GM18519 (cell line): ENCODE data around the gene INHBC.
A peak's percentile ranks its signal among the peaks of the same experiment; 100 is the strongest.

Experiments used
- ATAC-seq: cut with Tn5 transposase; IDR thresholded peaks from one replicate; pipeline ENCODE4 v1.9.1; 2021; ENCODE audit warnings: mild to moderate bottlenecking, moderate library complexity; ENCODE audit not compliant: unreplicated experiment, low FRiP score

Gene INHBC

GRCh38 chr12:57452937-57453509 lies 18.4 kb downstream of the INHBC start:
- no peak for ATAC-seq

GRCh38 chr12:57454213-57454565 lies 19.6 kb downstream of the INHBC start:
- ATAC-seq: no peak

DNA sequence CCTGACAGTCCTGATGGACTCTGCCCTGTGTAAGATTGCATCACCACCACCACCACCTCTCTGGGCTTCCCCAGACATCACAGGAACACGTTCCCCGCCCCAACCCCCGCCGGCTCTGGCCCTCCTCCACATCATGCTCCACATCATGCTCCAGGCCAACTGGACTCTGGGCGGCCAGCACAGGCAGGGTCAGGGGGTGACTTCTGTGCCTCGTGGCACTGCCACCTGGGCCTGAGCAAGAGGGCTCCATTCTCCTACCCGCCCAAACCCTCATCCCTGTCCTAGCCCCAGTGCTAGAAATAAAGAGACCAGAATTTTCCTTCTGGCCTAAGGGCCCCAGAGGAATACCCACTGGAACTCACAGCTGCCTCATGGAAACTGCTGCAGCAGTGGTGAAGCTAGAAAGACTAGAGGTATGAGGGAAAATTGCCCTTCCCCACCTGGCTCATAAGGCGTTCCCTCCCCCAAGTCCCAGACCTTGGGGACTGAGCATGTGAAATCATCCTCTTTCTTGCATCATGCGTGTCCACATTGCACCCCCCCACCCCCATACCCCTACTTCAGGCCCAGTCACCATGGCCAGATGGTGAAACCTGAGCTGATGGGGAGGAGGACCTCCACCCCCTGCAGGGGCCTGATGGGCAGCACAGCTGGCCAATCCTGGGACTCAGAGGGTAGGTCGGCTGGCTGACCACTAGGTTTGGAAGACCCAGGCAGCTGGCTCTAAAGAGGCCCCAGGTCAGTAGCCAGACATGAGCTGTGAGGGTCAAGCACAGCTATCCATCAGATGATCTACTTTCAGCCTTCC lies 20.2 kb downstream of the INHBC start, which contains the start of gene INHBE:
TSS of gene INHBE (plus strand) at position 742 of the 808 bp plus-strand sequence. CDS start 230 bp downstream, outside the sequence.
- ATAC-seq: no peak

- ATAC-seq: no peak
Measured at GRCh38 chr12:57455374-57456144, 21.0 kb downstream of the INHBC start.

DNA sequence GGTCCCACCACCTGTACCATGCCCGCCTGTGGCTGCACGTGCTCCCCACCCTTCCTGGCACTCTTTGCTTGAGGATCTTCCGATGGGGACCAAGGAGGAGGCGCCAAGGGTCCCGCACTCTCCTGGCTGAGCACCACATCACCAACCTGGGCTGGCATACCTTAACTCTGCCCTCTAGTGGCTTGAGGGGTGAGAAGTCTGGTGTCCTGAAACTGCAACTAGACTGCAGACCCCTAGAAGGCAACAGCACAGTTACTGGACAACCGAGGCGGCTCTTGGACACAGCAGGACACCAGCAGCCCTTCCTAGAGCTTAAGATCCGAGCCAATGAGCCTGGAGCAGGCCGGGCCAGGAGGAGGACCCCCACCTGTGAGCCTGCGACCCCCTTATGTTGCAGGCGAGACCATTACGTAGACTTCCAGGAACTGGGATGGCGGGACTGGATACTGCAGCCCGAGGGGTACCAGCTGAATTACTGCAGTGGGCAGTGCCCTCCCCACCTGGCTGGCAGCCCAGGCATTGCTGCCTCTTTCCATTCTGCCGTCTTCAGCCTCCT lies 21.6 kb downstream of the INHBC start:
- no peak for ATAC-seq

DNA sequence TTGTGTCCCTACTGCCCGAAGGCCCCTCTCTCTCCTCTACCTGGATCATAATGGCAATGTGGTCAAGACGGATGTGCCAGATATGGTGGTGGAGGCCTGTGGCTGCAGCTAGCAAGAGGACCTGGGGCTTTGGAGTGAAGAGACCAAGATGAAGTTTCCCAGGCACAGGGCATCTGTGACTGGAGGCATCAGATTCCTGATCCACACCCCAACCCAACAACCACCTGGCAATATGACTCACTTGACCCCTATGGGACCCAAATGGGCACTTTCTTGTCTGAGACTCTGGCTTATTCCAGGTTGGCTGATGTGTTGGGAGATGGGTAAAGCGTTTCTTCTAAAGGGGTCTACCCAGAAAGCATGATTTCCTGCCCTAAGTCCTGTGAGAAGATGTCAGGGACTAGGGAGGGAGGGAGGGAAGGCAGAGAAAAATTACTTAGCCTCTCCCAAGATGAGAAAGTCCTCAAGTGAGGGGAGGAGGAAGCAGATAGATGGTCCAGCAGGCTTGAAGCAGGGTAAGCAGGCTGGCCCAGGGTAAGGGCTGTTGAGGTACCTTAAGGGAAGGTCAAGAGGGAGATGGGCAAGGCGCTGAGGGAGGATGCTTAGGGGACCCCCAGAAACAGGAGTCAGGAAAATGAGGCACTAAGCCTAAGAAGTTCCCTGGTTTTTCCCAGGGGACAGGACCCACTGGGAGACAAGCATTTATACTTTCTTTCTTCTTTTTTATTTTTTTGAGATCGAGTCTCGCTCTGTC lies 22.3 kb downstream of the INHBC start:
- no peak for ATAC-seq

- no peak for ATAC-seq
Measured at GRCh38 chr12:57458665-57459054, 24.1 kb downstream of the INHBC start.

DNA sequence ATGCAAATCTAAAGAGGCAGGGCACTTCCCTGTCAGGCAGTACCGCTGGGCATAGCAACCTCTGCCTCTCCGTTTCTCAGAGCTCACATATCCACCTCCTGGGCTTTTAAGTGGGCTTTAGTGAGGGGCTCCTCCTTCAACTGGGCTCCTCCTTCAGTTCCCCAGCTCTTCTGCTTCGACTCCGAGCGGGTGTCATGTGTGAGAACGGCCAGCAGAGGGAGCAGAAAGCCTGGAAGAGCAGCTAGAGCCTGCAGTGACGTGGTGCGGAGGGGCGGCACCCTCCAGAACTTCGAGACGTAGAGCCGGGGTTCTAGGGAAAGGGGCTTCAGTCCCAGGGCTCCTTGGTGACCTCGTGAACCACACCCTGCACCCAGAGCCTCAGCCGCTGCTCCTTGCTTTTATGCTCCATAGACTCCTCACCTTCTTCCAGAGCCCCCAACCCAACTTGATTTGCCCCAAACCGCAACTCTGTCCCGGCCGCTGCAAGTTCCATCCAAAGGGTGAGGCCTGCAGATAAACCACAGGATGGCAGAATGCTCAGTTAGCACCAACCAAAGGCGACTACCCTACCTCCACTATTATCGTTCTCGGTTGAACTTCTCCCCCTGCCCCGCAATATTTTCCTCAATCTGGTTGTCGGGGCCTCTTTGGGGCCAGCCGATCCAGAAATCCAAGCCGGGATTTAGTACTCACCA lies 24.6 kb downstream of the INHBC start:
- ATAC-seq: peak; percentile 53

DNA sequence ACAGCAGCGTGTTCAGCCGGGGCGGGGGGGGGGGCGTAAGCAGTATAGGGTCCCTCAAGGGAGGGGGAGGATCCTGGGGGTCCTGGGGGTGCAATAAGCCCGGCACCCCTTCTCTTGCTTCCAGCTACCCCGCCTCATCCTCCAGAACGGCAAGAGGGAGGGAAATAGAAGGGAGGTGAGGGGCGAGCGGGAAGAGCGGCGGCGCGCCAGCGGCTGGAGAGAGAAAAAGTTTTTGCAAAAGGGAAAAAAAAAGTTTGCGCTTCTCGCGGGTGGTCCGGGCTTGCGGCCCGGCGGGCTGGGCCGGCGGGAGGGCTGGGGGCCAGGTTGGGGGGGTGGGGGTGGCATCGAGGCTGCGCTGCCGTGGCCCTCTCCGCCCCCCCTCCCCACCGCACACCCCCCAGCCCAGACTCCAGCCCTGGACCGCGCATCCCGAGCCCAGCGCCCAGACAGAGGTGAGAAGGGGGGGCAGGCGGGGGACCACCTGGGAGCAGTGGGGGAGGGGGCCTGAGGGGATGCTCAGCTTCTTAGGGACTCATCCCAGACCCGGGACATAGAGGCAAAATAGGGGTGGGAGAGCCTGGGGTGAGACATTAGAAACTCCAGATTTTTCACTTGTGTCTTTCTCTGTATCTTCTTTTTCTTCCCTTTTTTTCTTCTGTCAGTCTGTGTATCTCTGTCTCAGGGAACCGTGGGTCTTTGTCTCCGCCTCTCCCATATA lies 25.3 kb downstream of the INHBC start, which contains the start of gene GLI1:
TSS of gene GLI1 (plus strand) at position 36 of the 718 bp plus-strand sequence. CDS start 3,907 bp downstream, outside the sequence.
- no peak for ATAC-seq

GRCh38 chr12:57460468-57460784 lies 25.8 kb downstream of the INHBC start:
- ATAC-seq: no peak

DNA sequence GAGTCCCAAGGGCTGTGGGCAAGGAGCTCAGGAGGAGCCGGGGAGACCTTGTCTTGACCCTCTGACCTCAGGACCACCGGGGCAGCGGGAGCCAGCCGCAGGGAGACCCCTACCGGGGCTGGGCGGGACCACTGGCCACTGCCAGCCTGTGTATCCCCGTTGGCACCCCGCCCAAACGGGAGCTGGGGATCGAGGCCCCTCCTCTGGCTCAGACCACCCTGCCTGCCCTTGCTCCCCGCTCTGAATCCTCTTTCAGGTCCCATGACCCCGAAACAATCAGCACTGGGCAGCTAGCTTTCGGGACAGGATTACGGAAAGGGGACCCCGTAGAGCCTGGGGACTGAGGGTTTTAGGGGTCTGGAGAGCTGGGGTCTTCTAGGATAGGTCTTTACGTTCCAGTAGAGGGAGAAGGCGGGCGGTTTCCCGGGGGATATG lies 26.3 kb downstream of the INHBC start:
- ATAC-seq: no peak

GRCh38 chr12:57461276-57461916 lies 26.8 kb downstream of the INHBC start:
- ATAC-seq: no peak

- no peak for ATAC-seq
Measured at GRCh38 chr12:57461917-57462250, 27.3 kb downstream of the INHBC start.

DNA sequence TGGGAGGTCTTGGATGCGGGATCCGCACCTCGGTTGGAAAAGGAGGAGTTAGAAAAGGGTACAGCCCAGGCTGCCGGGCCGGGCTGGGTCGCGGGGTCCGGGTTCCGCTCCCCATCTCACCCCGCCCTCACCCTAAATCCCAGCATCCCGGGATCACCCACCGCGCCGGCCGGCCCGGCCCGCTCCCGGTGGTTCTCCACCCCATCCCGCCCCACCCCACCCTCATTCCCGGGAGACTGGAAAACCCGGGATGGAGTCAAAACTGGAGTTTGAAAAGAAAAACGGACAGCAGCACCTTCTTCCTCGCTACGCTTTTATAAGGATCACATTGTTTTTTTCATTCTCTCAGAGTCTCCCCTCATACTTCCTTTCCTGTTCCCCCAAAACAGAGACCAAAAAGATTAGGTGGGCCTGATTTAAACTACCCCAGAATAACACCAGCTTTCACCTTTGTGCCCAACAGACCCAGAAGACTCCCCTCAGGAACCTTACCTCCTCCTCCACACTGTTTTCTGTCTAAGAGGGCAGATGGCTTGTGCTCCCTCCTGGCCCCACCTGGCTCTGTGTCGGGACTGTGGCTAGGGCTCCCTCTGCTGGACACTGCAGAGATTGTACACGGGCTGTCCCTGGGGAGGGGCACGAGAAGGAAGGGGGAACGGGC lies 27.8 kb downstream of the INHBC start:
- peak; percentile 53 for ATAC-seq

DNA sequence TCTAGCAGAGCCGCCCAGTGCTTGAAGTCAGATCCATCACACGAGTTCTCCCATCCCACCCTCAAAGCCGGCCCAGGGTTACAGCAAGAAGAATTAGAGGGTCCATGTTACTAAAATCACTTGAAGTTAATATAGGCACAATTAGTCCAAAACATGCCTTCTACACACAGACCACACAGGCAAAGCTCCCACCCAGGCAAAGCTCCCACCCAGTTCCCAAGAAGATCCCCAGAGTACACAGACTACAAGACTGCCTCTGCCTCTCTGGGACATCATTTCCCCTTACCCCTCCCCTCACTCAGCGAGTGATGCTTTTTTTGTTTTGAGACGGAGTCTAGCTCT lies 28.3 kb downstream of the INHBC start:
- no peak for ATAC-seq

GRCh38 chr12:57464569-57464968 lies 30.0 kb downstream of the INHBC start:
- no peak for ATAC-seq

GRCh38 chr12:57465030-57465746 lies 30.6 kb downstream of the INHBC start:
- ATAC-seq: no peak
